ENCODE data around the gene RPLP2.

RPLP2 gene

DNA sequence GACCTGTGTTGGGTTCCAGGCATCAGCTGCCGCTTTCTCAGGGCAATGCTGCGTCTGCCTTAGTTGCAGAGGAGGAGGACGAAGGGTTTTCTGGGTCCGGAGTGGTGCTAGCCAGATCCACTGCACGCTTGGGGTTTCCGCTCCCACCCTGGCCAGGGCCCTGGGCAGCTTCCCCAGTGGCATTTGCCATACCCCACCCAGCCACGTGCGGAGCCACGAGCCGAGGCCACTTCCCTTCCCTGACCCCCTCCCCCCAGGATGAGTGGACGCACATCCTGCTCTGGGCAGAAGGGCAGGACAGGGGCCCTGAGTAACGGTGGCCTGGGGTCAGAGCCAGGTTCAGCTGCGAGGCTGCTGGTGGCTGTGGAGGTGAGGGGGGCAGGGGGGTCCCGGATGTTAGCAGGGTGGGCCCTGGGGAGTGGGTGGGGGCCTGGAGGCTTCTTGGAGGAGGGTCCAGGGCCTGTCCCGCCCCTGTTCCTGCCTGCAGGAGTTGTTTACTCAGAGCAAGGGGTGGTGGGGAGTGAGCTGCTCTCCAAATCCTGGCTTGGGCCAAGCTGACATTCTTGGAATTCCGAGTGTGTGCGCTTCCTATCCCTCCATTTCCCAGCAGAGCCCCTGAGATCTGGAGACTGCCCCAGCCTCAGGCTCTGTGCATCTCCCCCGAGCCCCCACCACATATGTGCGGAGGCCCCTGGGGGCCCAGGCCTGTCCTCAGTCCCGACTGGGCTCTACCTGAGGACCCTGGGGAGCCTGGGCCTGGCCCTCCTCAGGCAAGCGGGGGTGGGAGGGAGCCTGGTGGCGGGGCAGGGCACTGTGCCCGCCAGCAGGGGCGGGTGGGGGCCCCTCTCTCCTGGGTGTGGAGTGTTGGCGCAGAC lies 34.3 kb downstream of the RPLP2 start:
- Histone ChIP-seq H3K27ac (replicated peaks) (no peak overlapping the region), H3K4me3 (replicated peaks; ENCODE audit: insufficient read depth, low read length) (no peak overlapping the region), H3K27me3 (ENCODE audit: insufficient read depth, poor library complexity, severe bottlenecking) (peaks cover 7% of the 10 kb centered on the region)
- TF ChIP-seq SPI1 (IDR thresholded peaks at IDR 0.05; ENCODE audit: borderline replicate concordance, low read depth) = no peak
- TF ChIP-seq, protein P1, sequence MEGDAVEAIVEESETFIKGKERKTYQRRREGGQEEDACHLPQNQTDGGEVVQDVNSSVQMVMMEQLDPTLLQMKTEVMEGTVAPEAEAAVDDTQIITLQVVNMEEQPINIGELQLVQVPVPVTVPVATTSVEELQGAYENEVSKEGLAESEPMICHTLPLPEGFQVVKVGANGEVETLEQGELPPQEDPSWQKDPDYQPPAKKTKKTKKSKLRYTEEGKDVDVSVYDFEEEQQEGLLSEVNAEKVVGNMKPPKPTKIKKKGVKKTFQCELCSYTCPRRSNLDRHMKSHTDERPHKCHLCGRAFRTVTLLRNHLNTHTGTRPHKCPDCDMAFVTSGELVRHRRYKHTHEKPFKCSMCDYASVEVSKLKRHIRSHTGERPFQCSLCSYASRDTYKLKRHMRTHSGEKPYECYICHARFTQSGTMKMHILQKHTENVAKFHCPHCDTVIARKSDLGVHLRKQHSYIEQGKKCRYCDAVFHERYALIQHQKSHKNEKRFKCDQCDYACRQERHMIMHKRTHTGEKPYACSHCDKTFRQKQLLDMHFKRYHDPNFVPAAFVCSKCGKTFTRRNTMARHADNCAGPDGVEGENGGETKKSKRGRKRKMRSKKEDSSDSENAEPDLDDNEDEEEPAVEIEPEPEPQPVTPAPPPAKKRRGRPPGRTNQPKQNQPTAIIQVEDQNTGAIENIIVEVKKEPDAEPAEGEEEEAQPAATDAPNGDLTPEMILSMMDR (IDR thresholded peaks at IDR 0.05; ENCODE audit: insufficient read depth, low read length) = no peak
- no peak for TF ChIP-seq POLR2AphosphoS5 (IDR thresholded peaks at IDR 0.05; ENCODE audit: low read depth)
- TF ChIP-seq, protein P2, sequence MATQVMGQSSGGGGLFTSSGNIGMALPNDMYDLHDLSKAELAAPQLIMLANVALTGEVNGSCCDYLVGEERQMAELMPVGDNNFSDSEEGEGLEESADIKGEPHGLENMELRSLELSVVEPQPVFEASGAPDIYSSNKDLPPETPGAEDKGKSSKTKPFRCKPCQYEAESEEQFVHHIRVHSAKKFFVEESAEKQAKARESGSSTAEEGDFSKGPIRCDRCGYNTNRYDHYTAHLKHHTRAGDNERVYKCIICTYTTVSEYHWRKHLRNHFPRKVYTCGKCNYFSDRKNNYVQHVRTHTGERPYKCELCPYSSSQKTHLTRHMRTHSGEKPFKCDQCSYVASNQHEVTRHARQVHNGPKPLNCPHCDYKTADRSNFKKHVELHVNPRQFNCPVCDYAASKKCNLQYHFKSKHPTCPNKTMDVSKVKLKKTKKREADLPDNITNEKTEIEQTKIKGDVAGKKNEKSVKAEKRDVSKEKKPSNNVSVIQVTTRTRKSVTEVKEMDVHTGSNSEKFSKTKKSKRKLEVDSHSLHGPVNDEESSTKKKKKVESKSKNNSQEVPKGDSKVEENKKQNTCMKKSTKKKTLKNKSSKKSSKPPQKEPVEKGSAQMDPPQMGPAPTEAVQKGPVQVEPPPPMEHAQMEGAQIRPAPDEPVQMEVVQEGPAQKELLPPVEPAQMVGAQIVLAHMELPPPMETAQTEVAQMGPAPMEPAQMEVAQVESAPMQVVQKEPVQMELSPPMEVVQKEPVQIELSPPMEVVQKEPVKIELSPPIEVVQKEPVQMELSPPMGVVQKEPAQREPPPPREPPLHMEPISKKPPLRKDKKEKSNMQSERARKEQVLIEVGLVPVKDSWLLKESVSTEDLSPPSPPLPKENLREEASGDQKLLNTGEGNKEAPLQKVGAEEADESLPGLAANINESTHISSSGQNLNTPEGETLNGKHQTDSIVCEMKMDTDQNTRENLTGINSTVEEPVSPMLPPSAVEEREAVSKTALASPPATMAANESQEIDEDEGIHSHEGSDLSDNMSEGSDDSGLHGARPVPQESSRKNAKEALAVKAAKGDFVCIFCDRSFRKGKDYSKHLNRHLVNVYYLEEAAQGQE (IDR thresholded peaks at IDR 0.05; ENCODE audit: insufficient replicate concordance, low read depth) = no peak
- TF ChIP-seq GABPA (IDR thresholded peaks at IDR 0.05; ENCODE audit: low read depth) = no peak
- DNase-seq (ENCODE audit: low read depth in 1 of 2, low spot score in 1 of 2) = no peak

DNA sequence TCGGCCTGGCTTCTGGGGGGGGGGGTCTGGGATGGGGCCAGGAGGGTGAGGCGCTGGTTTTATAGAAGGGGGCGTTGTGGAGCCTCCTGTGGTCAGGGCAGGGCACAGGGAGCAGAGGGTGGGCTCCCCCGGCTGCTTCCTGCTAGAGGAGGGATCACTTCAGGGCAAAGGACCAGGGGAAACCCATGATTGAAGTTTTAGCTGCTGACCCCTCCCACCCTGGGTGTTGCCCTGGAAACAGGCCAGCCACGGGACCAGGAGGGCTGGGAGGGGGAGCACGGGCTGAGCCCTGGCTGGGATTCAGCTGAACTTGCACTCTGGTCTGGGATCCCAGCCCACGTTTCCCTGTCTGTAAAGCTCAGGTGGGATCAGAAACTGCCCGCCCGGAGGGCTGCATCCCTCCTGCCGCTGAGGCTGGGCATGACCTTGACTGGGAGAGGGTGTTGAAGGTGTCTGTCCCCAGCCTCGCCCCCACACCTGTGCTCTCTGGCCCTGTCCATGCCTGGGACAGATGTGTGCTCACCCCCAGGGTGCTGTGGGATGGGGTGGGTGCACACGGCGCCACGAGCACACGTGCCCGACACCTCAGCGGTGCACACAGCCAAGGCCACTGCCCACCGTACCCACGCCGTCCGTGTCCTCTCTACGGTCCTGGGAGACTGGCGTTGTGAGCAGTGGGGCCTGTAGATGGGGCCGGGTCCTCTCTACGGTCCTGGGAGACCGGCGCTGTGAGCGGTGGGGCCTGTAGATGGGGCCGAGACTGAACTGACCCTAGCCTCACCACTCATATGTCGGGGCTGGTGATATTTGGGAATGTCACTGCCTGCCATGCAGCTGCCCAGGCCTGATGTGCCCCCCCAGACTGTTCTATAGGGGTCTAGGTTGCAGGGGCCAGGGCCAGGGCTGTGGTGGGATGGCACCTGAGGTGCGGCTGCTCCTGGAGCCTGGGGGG lies 35.2 kb downstream of the RPLP2 start:
- Histone ChIP-seq H3K4me3 (replicated peaks; ENCODE audit: insufficient read depth, low read length) (no peak overlapping the region), H3K27me3 (ENCODE audit: insufficient read depth, poor library complexity, severe bottlenecking) (peaks cover 11% of the 10 kb centered on the region), H3K27ac (replicated peaks) (no peak overlapping the region)
- TF ChIP-seq, protein P2 (IDR thresholded peaks at IDR 0.05; ENCODE audit: insufficient replicate concordance, low read depth) = no peak
- TF ChIP-seq POLR2AphosphoS5 (IDR thresholded peaks at IDR 0.05; ENCODE audit: low read depth) = no peak
- no peak for TF ChIP-seq GABPA (IDR thresholded peaks at IDR 0.05; ENCODE audit: low read depth)
- TF ChIP-seq SPI1 (IDR thresholded peaks at IDR 0.05; ENCODE audit: borderline replicate concordance, low read depth) = no peak
- TF ChIP-seq, protein P1 (IDR thresholded peaks at IDR 0.05; ENCODE audit: insufficient read depth, low read length) = no peak
- no peak for DNase-seq (ENCODE audit: low read depth in 1 of 2, low spot score in 1 of 2)

DNA sequence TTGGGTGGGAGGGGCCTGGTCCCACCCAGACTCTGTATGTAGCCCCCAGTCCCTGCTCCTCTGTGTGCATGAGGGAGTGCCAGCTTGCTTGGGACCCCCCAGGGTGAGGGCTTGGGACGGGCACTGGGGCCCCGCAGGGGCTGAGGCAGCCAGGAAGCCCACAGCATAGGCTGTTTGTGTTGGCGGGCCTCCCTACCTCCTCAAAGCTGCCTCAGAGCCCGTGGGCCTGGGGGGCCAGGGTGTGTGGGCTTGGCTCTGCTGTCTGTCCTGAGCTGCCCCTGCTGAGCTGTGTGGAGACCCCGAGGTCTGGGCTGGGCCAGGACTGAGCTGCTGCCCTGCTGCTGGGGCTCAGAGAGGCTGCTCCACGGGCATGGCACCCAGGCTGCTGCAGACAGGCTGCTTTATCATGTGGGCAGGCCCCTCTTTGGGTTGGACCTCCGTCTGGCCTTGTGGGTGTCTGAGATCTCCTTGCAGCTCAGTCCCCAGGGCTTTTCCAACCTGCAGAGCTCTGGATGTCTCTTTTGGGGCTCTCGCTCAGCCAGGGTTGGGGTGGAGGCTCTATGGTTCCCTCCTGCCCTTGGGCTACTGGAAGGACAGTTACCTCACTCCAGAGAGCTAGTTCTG lies 36.2 kb downstream of the RPLP2 start:
- DNase-seq (ENCODE audit: low read depth in 1 of 2, low spot score in 1 of 2) = no peak
- no peak overlapping the region for H3K27ac ChIP-seq (replicated peaks)
- H3K4me3 ChIP-seq (replicated peaks; ENCODE audit: insufficient read depth, low read length) = no peak overlapping the region
- TF ChIP-seq SPI1 (IDR thresholded peaks at IDR 0.05; ENCODE audit: borderline replicate concordance, low read depth) (no peak), POLR2AphosphoS5 (IDR thresholded peaks at IDR 0.05; ENCODE audit: low read depth) (no peak)
- TF ChIP-seq, protein P2 (IDR thresholded peaks at IDR 0.05; ENCODE audit: insufficient replicate concordance, low read depth) = no peak
- peaks cover 11% of the 10 kb centered on the region for H3K27me3 ChIP-seq (ENCODE audit: insufficient read depth, poor library complexity, severe bottlenecking)

All from HL-60 (cell line).